HG02588 (cell line): Measurements from ENCODE around the gene IGFN1.

Source experiments
- ATAC-seq: cut with Tn5 transposase; IDR thresholded peaks from one replicate; pipeline ENCODE4 v1.9.1; 2021; ENCODE audit warnings: mild to moderate bottlenecking, moderate library complexity; ENCODE audit not compliant: unreplicated experiment

Gene IGFN1

GRCh38 chr1:201215531-201216357 is 25.1 kb downstream of the IGFN1 start:
- no peak for ATAC-seq

- ATAC-seq, result no peak
Measured at GRCh38 chr1:201216395-201217085, 25.9 kb downstream of the IGFN1 start.

- ATAC-seq, result no peak
Measured at GRCh38 chr1:201217146-201217545, 26.5 kb downstream of the IGFN1 start.

- no peak for ATAC-seq
Measured at GRCh38 chr1:201217851-201218250, 27.2 kb downstream of the IGFN1 start.

GRCh38 chr1:201218409-201218808 is 27.8 kb downstream of the IGFN1 start:
- no peak for ATAC-seq

- ATAC-seq, result no peak
Measured at GRCh38 chr1:201219481-201220387, 29.1 kb downstream of the IGFN1 start.

GRCh38 chr1:201220388-201220715 is 29.7 kb downstream of the IGFN1 start:
- no peak for ATAC-seq

- ATAC-seq, result no peak
Measured at GRCh38 chr1:201221201-201221846, 30.7 kb downstream of the IGFN1 start.

GRCh38 chr1:201222125-201222524 is 31.5 kb downstream of the IGFN1 start:
- ATAC-seq, result no peak

GRCh38 chr1:201223852-201224665 is 33.4 kb downstream of the IGFN1 start:
- no peak for ATAC-seq

GRCh38 chr1:201224666-201225370 is 34.2 kb downstream of the IGFN1 start:
- ATAC-seq, result no peak

GRCh38 chr1:201226178-201226514 is 35.5 kb downstream of the IGFN1 start:
- ATAC-seq, result no peak

GRCh38 chr1:201226859-201227488 is 36.4 kb downstream of the IGFN1 start:
- no peak for ATAC-seq

- no peak for ATAC-seq
Measured at GRCh38 chr1:201228011-201228983, 37.7 kb downstream of the IGFN1 start.

GRCh38 chr1:201229095-201229494 is 38.5 kb downstream of the IGFN1 start:
- ATAC-seq, result no peak

GRCh38 chr1:201229771-201230635 is 39.4 kb downstream of the IGFN1 start:
- no peak for ATAC-seq

GRCh38 chr1:201230676-201231075 is 40.1 kb downstream of the IGFN1 start:
- no peak for ATAC-seq
